HG03565 (cell line): ENCODE data around the gene KLK1.
"Not testable (repeated sequence)": the region's sequence is repeated elsewhere in the genome, so short reads cannot be mapped to it uniquely, and the experiment has no call there.

Source experiments
- ATAC-seq: cut with Tn5 transposase; IDR thresholded peaks from one replicate; pipeline ENCODE4 v1.9.1; 2021; ENCODE audit warnings: mild to moderate bottlenecking, moderate library complexity; ENCODE audit not compliant: unreplicated experiment

KLK1 gene

DNA sequence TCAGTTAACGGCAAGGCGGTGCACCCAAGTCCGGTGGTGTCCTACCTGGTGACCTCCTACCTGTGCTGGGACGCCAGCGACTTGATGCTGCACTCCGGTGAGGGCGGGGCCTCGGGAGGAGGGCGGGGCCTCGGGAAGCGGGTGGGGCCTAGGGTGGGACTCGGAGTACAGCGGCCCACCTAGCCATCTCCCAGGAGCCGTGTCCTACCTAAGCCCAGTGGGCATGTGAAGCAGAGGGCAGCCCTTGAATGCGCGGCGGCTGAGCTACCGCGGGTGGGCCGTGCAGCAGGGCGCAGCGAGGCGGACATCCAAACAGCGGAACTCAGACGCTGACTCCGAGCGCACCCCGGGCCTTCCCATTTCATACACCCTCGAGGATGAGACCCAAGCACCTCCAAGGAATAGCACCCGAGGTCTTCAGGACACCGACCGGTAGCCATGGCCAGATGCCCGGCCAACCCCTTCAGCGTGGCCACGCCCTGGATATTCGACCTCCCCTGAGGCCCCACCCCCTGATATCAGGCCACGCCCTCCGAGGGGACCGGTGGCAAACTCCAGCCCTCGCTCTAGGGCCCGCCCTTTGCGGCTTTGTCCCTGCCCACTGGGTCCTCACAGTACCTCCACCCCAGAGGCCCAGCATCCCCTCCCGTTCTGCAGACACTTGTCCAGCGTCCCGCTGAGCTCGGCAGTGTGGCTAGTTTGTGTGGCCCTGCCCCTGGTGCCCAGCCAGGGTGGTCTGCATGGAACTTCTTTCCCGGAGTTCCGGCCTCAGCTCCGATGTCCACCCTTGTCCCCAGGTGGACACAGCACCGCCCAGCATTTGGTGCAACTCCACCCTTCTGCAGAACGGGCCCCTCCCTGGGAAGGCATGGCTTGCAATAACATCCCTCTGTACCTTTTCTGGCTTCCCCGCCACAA, 5.4 kb downstream of the KLK1 start:
- ATAC-seq, result peak; percentile 42

GRCh38 chr19:50815439-50815838, 8.1 kb downstream of the KLK1 start:
- ATAC-seq, result no peak

- no peak for ATAC-seq
Measured at GRCh38 chr19:50814883-50815282, 8.7 kb downstream of the KLK1 start.

- ATAC-seq, result no peak
Measured at GRCh38 chr19:50812474-50812873, 11.1 kb downstream of the KLK1 start.

GRCh38 chr19:50811622-50812238, 11.9 kb downstream of the KLK1 start:
- not testable (repeated sequence) for ATAC-seq

DNA sequence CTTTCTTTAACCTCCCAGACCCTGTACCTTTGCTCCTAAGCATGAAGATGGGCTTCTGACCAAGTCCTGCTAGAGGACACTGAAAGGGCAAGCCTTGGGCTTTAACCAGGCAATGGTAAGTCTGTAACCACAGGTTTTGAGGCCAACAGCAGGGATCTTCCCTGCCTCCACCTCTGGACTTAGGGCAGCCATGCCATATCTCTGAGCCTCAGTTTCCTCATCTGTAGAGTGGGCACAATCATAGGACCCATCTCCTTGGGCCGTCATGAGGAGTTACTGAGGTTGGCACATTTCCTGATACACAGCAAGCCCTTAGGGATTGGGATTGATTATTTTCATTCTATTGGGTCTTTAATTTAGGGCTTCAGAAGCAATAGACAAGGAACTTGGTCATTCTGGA, 14.7 kb downstream of the KLK1 start:
- ATAC-seq, result no peak

GRCh38 chr19:50804420-50805272, 18.9 kb downstream of the KLK1 start:
- ATAC-seq, result peak; percentile 87

GRCh38 chr19:50803633-50804419, 19.8 kb downstream of the KLK1 start:
- no peak for ATAC-seq

DNA sequence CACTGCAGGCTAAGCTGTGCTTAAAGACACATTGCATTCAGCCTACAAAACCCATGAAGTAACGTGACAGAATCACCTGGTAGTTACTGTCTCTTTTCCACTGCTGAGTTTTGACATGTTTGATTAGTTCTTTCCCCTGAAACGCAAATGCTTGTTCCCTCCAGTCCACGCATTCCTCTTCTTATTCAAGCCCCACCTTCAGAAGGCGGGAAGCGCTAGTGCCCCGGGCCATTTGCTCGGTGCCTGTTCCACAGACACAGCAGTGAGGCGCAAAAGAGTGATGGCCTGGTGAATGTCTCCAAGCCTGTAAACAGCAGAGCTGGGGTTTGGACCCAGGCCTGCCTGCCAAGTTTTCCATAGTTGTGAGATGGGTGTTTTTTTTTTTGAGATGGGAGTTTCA, 22.5 kb downstream of the KLK1 start:
- no peak for ATAC-seq

DNA sequence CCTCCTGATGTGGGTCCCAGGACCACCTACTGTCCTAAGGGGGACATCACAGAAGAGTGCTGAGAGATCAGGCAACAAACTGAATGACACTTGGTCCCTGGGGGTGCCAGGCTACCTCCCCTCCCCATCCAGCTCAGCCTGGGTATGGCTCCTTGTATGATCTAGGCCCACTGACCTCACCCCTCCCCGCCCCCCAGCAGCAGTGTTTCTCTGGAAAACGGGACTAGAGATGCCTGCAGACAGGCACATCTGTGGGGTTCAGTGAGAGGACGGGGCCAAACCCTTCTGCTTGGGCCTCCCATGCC, 24.1 kb downstream of the KLK1 start:
- no peak for ATAC-seq

DNA sequence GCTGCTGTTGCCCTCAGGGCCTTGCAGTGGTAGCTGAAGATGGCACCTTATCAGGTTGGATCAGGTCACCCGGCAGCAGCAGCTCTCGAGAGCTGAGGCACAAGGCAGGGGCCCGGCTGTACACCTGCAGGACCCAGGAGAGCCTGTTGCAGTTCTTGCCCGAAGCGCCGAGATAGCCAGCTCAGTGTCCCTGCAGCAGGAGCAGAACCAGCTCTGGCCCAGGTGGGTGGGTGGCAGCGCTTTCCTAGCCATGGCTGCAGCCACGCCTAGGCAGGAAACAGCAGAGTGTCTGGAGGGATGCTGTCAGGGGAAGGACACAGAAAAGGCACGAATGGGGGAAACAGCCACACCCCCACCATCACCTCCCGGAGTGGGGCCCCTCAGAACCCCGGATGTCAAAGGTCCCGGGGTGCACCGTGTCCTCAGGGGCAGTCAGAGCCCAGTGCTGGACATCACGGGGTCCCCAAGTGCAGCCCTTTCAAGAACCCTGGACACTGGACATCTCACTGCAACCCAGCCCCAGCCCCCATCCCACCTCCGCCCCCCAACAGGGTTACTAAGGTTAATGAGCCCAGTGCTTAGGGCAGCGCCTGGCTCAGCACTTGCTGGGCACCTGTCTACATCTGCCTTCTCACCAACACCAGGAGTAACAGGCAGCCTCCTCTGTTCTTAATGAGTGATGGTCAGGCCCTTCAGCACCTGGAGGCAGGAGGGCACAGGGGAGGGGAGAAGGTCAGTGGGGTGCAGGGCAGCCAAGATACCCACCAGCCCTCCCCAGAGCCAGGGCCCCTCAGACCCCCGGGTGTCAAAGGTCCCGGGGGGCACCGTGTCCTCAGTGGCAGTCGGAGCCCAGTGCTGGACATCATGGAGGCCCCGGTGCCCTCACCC, 24.7 kb downstream of the KLK1 start:
- no peak for ATAC-seq

DNA sequence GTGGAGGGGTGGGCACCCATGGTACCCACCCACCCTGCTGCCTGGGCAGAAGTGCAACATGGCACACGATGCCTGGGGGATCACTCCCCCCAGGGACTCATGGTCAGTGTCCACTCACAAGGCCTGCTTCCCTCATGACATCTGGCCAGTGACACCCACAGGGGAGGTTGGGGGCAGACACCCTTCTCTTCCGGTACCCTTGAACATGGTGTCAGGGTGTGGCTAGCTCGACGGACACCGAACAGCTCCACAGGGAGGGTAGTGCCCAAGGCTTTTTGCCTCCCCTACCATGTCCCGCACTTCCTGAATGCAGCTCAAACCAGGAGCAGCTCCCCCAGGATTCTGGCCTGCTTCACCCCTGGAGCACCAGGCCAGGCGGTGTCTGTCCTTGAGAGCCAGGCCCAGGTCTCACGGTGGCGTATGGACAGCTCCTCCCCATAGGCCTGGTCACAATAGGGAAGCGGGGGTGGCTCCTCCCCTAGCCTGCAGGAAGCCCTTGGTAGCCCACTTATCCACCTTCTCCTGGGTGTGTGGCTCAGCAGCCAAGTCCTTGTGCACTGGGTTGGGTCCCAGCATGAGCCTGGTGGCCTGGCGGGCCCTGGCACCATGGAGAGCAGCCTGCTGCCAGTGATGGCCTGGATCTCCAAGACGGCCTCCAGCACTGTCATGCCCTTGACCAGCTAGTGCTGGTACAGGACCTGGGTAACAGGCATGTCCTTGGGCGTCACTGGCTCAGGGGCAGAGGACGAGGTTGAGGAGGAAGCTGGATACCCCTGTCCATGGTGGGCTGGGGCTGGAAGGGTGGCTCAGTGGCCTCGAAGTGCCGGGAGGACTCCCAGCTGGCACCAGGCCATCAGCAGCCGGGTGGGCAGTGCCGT, 25.6 kb downstream of the KLK1 start:
- ATAC-seq, result no peak

DNA sequence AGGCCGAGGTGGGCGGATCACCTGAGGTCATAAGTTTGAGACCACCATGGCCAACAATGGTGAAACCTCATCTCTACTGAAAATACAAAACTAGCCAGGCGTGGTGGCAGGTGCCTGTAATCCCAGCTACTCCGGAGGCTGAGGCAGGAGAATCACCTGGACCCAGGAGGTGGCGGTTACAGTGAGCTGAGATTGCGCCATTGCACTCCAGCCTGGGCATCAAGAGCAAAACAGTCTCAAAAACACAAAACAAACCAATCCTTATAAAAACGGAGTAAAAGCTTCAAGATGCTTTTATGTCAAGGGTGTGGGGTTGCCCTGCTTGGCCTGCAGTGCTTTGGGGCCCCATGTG, 26.2 kb downstream of the KLK1 start:
- no peak for ATAC-seq

DNA sequence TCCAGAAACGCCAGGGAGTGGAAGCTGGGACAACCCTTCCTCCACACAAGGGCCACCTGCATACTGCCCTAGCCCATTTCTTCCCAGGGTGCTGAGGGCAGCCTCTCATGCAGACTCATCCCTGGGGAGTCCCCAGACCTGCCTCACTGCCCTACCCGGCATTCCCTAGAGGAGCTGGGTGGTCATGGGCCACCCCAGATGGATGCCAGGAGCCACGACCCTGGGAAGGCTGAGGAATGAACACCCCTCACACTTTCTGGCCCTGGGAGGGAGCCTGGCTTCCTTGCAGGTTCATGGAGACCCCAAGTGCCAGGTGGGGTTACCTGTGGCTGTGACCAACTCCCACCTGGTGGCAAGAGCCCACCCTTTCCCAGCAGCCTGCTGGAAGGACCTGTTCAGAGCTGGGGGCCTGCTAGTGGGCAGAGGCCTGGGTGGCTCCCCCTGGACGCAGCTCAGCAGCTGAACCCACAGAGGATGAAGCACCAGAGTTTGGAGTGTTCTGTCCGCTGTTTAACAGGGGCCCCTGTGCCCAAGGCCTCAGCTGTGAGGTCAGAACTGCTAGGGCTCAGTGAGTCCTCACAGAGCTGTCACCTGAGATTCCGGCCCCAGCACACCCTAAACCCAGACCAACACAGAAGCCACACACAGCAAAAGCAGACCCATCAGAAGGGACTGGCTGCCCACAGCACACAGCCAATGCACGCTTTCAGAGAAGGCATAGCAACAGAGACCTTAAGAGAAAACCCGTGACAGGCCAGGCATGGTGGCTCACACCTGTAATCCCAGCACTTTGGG, 26.8 kb downstream of the KLK1 start:
- ATAC-seq, result no peak

DNA sequence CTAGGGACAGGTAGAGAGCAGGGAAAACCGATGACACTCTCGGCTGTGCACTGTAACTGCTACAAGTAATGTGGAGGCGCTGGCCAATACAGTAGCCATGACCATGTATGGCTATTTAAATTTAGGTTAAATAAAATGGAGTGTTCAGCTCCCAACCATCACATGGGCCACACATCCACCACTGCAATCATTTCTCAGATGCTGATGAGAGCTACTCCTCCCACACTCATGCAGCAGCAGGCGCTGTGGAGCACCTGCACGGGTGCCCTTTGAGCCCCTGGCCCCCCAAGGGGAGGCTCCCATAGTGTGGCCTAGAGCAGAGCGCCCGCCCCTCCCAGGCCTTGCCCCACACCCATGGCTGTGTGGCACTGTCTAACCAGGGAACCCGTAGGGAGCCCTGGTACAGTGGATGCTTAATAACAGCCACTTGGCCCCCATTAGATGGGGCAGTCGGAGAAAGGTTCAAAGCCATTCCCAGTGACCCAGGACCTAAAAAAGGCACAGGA, 27.4 kb downstream of the KLK1 start:
- no peak for ATAC-seq

DNA sequence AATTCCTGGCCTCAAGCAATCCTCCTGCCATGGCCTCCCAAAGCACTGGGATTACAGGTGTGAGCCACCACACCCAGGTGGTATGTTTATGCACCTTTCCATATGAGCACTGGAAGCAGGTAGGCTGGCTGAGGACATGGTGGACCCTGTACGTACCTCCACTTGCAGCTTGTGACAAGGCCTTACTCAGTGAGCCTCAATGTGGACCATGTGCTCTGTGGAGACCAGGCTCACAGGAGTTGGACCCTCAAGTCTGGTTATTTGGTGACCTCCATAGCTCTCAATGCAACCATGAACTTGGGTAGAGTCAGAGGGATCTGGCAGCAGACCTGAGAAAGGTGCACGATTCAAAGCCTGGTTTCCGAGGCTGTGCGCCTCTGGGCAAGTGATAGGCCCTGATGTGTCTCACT, 27.9 kb downstream of the KLK1 start:
- no peak for ATAC-seq

DNA sequence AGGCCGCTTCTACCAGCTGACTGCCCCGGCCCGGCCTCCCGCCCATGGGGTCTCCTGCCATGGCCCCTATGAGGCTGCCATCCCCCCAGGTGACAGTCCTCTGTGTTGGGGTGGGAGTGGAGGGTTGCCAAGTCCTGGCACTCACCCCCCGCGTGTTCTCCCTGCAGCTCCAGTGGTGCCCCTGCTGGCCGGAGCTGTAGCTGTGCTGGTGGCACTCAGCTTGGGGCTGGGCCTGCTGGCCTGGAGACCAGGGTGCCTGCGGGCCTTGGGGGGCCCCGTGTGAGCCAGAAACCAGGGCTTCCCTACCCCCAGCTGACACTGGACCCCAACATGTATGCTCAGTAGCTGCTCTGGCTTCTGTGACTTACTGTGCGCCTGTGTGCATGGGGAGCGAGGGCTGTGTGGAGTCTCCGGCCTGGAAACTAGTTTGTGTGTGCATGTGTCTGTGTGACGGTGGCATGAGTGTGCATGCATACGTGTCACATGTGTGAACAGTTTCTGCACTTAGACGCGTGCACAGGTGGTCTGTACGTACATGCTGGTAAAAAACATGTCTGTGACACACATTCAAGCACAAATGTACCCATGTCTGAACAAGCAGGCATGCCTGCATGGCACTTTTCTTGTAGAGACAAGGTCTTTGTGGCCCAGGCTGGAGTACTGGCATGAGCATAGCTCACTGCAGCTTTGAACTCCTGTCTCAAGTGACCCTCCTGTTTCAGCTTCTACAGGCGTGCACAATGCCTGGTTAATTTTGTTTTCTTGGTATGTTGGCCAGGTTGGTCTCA, 28.5 kb downstream of the KLK1 start:
- ATAC-seq, result no peak
